Breast epithelium (tissue), 3 donors: ENCODE measurements around the gene C22orf15.

Experiments used
- CTCF ChIP-seq, 3 donors: fragments of 450-650 bp; IDR thresholded peaks; one replicate each; pipeline ENCODE4 v1.5.1; 2016 to 2017; ENCODE audit warnings: antibody characterized with exemption in 3 of 3, mild to moderate bottlenecking in 3 of 3, moderate library complexity in 3 of 3
- POLR2AphosphoS5 ChIP-seq, 3 donors: sonication (generic); formaldehyde crosslinking; IDR thresholded peaks; one replicate each; pipeline ENCODE4 v1.6.1; 2017; ENCODE audit warnings: antibody characterized with exemption in 3 of 3

DNA sequence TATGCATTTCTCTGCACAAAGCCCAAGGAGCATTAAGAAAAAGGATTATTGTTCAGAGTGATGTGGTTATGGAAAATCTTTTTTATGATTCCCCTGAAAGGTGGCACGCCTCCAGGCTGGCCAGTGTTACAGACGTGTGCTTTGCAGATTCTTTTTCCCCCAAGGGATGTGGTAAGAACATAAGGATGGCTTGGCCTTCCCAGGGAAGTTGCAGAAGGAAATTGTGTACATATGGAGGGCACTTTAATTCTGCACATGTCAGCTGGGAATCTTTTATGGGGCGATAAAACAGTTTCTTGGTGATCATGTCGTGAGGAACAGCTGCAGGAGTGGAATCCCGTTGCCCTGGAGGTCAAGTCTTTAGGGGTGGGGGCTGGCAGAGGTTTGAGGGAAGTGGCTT is 33.7 kb downstream of the C22orf15 start:
- TF ChIP-seq CTCF (IDR thresholded peaks at IDR 0.05) = no peak
- TF ChIP-seq POLR2AphosphoS5 (IDR thresholded peaks at IDR 0.05) = no peak
